ENCODE data around the gene ADGRD2.

- TF ChIP-seq, protein P1, sequence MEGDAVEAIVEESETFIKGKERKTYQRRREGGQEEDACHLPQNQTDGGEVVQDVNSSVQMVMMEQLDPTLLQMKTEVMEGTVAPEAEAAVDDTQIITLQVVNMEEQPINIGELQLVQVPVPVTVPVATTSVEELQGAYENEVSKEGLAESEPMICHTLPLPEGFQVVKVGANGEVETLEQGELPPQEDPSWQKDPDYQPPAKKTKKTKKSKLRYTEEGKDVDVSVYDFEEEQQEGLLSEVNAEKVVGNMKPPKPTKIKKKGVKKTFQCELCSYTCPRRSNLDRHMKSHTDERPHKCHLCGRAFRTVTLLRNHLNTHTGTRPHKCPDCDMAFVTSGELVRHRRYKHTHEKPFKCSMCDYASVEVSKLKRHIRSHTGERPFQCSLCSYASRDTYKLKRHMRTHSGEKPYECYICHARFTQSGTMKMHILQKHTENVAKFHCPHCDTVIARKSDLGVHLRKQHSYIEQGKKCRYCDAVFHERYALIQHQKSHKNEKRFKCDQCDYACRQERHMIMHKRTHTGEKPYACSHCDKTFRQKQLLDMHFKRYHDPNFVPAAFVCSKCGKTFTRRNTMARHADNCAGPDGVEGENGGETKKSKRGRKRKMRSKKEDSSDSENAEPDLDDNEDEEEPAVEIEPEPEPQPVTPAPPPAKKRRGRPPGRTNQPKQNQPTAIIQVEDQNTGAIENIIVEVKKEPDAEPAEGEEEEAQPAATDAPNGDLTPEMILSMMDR (conservative IDR thresholded peaks at IDR 0.05; ENCODE audit: low read depth, low read length): no peak
- no peak for TF ChIP-seq EZH2 (IDR thresholded peaks at IDR 0.05; ENCODE audit: low read length, unreplicated experiment)
Observed at GRCh38 chr9:124423155-124423554, 27.1 kb upstream of the ADGRD2 start.

Measured in PC-3 (cell line).